HFFc6 (cell line): ENCODE measurements around the gene CCDC134. TPM values are rescaled to one million over a fixed set of nuclear protein-coding genes. Genes with fewer than 3 reads are reported as not detected.

ENCODE experiments used
- DNase-seq: peaks from one replicate; pipeline ENCODE4 v3.0.0-alpha.2; 2018
- H3K27ac Mint-ChIP-seq: 2 replicates; pipeline ENCODE4 v1.8.0; 2020; ENCODE audit warnings: mild to moderate bottlenecking, mixed read lengths
- H3K27me3 Mint-ChIP-seq: 2 replicates; pipeline ENCODE4 v1.8.0; 2021; ENCODE audit warnings: mild to moderate bottlenecking, moderate library complexity, mixed read lengths; ENCODE audit not compliant: insufficient read depth
- H3K36me3 Mint-ChIP-seq: 2 replicates; pipeline ENCODE4 v1.8.0; 2021; ENCODE audit warnings: low read depth, mixed read lengths
- H3K4me1 Mint-ChIP-seq: 2 replicates; pipeline ENCODE4 v1.8.0; 2020; ENCODE audit warnings: low read depth, mixed read lengths
- H3K4me3 Mint-ChIP-seq: 2 replicates; pipeline ENCODE4 v1.8.0; 2020; ENCODE audit warnings: mild to moderate bottlenecking, moderate library complexity, mixed read lengths
- H3K9me3 Mint-ChIP-seq: 2 replicates; pipeline ENCODE4 v1.8.0; 2020; ENCODE audit warnings: mild to moderate bottlenecking, mixed read lengths
- total RNA-seq, 6 experiments: library from RNA; stranded (reverse); fragmentation: NEBNext Ultra II Directional; extraction: Animal tissue kit (Norgen Biotek cat#: 25700); gene quantifications; 2 replicates in 1 of 6; 3 replicates in 5 of 6; pipeline ENCODE4 v1.2.3, GENCODE V29; 2021
- TF ChIP-seq, protein P1 (sequence below): fragments of 200-600 bp; sonication (generic); IDR thresholded peaks from 2 replicates; pipeline ENCODE4 v1.5.0; 2021; ENCODE audit warnings: antibody characterized with exemption, mild to moderate bottlenecking

The CCDC134 gene
- total RNA-seq, 6 experiments from 2014 or later = 8.9 to 10.4 (median 9.1) TPM

GRCh38 chr22:41840216-41840615 is 39.7 kb downstream of the CCDC134 start:
- Mint-ChIP-seq H3K36me3 (peaks cover 11% of the 10 kb centered on the region), H3K4me3 (no peak overlapping the region)

DNA sequence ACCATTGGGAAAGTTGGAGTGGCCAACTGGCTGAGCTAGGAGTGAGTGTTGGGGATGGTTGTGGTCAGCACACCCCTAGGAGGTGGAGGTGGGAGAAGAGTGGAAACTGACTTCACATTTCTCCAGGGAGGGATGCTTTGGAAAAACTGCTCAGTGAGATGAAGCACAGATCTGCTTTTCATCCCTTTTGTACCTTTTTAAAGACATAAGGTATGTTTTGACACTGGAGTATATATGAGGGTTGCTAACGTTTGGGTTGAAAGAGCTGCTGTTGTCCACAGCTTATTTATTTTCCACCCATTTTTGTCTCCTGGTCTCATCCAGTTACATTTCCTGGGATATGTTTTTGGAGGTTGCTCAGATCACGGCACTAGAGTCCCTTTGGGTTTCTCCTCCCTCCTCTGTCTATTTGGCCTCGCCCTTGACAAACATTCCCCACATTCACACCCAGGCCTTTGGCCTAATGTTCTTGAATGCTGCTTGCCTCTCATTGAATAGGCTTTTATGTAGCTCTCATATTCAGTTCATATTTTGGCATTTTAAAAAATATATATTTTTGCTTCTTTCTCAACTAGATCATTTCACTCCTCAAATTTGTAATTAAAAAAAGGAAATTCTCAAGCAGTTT is 40.7 kb downstream of the CCDC134 start:
- H3K4me1 Mint-ChIP-seq = peaks cover 10% of the 10 kb centered on the region
- no peaks in the 10 kb centered on the region for H3K9me3 Mint-ChIP-seq
- TF ChIP-seq, protein P1, sequence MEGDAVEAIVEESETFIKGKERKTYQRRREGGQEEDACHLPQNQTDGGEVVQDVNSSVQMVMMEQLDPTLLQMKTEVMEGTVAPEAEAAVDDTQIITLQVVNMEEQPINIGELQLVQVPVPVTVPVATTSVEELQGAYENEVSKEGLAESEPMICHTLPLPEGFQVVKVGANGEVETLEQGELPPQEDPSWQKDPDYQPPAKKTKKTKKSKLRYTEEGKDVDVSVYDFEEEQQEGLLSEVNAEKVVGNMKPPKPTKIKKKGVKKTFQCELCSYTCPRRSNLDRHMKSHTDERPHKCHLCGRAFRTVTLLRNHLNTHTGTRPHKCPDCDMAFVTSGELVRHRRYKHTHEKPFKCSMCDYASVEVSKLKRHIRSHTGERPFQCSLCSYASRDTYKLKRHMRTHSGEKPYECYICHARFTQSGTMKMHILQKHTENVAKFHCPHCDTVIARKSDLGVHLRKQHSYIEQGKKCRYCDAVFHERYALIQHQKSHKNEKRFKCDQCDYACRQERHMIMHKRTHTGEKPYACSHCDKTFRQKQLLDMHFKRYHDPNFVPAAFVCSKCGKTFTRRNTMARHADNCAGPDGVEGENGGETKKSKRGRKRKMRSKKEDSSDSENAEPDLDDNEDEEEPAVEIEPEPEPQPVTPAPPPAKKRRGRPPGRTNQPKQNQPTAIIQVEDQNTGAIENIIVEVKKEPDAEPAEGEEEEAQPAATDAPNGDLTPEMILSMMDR = no peak
- no peaks in the 10 kb centered on the region for H3K27me3 Mint-ChIP-seq
- H3K27ac Mint-ChIP-seq = no peak overlapping the region
- no peak for DNase-seq
- no peak overlapping the region for H3K4me3 Mint-ChIP-seq
- peaks cover 11% of the 10 kb centered on the region for H3K36me3 Mint-ChIP-seq

More at GRCh38 chr22:41840216-41840615, 39.7 kb downstream of the CCDC134 start:
- TF ChIP-seq, protein P1 = no peak
- Mint-ChIP-seq H3K27ac (no peak overlapping the region), H3K27me3 (no peaks in the 10 kb centered on the region), H3K4me1 (peaks cover 10% of the 10 kb centered on the region), H3K9me3 (no peaks in the 10 kb centered on the region)
- DNase-seq = no peak

- no peak overlapping the region for H3K27ac Mint-ChIP-seq
These were observed 42.8 kb downstream of the CCDC134 start for GRCh38 chr22:41842996-41843970.

GRCh38 chr22:41844036-41844435 is 43.6 kb downstream of the CCDC134 start:
- H3K9me3 Mint-ChIP-seq = no peaks in the 10 kb centered on the region
- peaks cover 10% of the 10 kb centered on the region for H3K4me1 Mint-ChIP-seq
- H3K36me3 Mint-ChIP-seq = no peaks in the 10 kb centered on the region
- TF ChIP-seq, protein P1 = no peak
- no peak for DNase-seq
- H3K4me3 Mint-ChIP-seq = no peak overlapping the region
- H3K27me3 Mint-ChIP-seq = no peaks in the 10 kb centered on the region
- no peak overlapping the region for H3K27ac Mint-ChIP-seq

More at GRCh38 chr22:41842996-41843970, 42.8 kb downstream of the CCDC134 start:
- Mint-ChIP-seq H3K4me1 (peaks cover 10% of the 10 kb centered on the region), H3K36me3 (peaks cover under 1% of the 10 kb centered on the region; the same call in 1 of the 2 replicates), H3K4me3 (no peak overlapping the region), H3K27me3 (no peaks in the 10 kb centered on the region), H3K9me3 (no peaks in the 10 kb centered on the region)
- TF ChIP-seq, protein P1 = no peak
- no peak for DNase-seq

- Mint-ChIP-seq H3K27ac (no peak overlapping the region), H3K36me3 (no peaks in the 10 kb centered on the region), H3K4me3 (no peak overlapping the region), H3K4me1 (peaks cover 10% of the 10 kb centered on the region), H3K27me3 (no peaks in the 10 kb centered on the region), H3K9me3 (no peaks in the 10 kb centered on the region)
- TF ChIP-seq, protein P1 = no peak
- no peak for DNase-seq
These were observed 44.0 kb downstream of the CCDC134 start for GRCh38 chr22:41844513-41844912.
